Keratinocyte (primary cell): Measurements from ENCODE around the gene ARVCF.

ENCODE experiments used
- EZH2 ChIP-seq: IDR thresholded peaks from one replicate; pipeline ENCODE4 v1.6.1; 2012; ENCODE audit warnings: inconsistent platforms, mild to moderate bottlenecking, low read length, moderate library complexity
- TF ChIP-seq, protein P1 (sequence below), 3 experiments: IDR thresholded peaks in 1 of 3; conservative IDR thresholded peaks in 1 of 3; optimal IDR thresholded peaks in 1 of 3; 2 replicates in 2 of 3; 3 replicates in 1 of 3; pipeline versions ENCODE3 to v1.5.1; 2011; ENCODE audit warnings: low read length in 3 of 3, mild to moderate bottlenecking in 3 of 3, moderate library complexity in 2 of 3, control low read depth in 1 of 3, inconsistent platforms in 1 of 3; ENCODE audit not compliant: insufficient read depth in 2 of 3; ENCODE audit errors: extremely low read depth in 1 of 3

DNA sequence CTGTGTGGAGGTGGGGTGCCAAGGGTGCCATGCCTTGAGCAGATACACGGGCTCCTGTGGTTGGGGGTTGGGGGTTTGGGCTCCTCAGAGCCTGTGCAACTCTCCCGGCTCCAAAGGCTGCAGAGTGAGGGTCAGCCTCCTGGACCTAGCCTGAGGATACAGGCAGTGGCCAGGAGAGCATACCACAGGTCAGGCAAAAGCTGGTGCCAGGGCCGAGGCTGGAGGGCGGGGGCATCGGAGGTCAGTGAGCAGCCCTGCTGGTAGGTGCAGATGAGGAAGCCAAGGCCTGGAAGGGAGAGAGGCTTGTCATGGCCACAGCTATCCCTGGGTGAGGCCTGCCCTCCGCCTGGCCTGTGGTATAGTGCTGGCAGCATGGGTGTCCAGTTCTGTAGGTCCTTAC lies 37.9 kb upstream of the ARVCF start:
- TF ChIP-seq, protein P1, sequence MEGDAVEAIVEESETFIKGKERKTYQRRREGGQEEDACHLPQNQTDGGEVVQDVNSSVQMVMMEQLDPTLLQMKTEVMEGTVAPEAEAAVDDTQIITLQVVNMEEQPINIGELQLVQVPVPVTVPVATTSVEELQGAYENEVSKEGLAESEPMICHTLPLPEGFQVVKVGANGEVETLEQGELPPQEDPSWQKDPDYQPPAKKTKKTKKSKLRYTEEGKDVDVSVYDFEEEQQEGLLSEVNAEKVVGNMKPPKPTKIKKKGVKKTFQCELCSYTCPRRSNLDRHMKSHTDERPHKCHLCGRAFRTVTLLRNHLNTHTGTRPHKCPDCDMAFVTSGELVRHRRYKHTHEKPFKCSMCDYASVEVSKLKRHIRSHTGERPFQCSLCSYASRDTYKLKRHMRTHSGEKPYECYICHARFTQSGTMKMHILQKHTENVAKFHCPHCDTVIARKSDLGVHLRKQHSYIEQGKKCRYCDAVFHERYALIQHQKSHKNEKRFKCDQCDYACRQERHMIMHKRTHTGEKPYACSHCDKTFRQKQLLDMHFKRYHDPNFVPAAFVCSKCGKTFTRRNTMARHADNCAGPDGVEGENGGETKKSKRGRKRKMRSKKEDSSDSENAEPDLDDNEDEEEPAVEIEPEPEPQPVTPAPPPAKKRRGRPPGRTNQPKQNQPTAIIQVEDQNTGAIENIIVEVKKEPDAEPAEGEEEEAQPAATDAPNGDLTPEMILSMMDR (optimal IDR thresholded peaks at IDR 0.05 in 1 of 3, IDR thresholded peaks at IDR 0.05 in 1 of 3, conservative IDR thresholded peaks at IDR 0.05 in 1 of 3; ENCODE audit: extremely low read depth in 1 of 3, insufficient read depth in 2 of 3, low read length in 3 of 3): no peak
- TF ChIP-seq EZH2: no peak
